H9 (cell line): ENCODE results near the gene CXCL3. TPM values are rescaled to one million over a fixed set of nuclear protein-coding genes. Genes with fewer than 3 reads are reported as not detected.

Experiments used
- DNase-seq: peaks from one replicate; pipeline ENCODE4 v3.0.0-alpha.2; 2017
- H2AFZ ChIP-seq: one replicate; pipeline ENCODE4 v1.6.1; 2013; ENCODE audit warnings: mild to moderate bottlenecking, low read length, control low read depth, moderate library complexity
- H2AK5ac ChIP-seq: 2 replicates; pipeline ENCODE4 v1.6.1; 2013; ENCODE audit warnings: low read length, control low read depth, mixed read lengths; ENCODE audit not compliant: insufficient read length
- H2BK120ac ChIP-seq: one replicate; pipeline ENCODE4 v1.6.1; 2013; ENCODE audit warnings: low read depth, mild to moderate bottlenecking, low read length, control low read depth, inconsistent platforms; ENCODE audit not compliant: poor library complexity, severe bottlenecking
- H2BK12ac ChIP-seq: 2 replicates; pipeline ENCODE4 v1.6.1; 2013; ENCODE audit warnings: low read length, control low read depth, mixed read lengths, low read depth; ENCODE audit not compliant: insufficient read length
- H2BK15ac ChIP-seq: 2 replicates; pipeline ENCODE4 v1.6.1; 2013; ENCODE audit warnings: low read depth, low read length, control low read depth
- H2BK20ac ChIP-seq: one replicate; pipeline ENCODE4 v1.6.1; 2013; ENCODE audit warnings: low read depth, mild to moderate bottlenecking, low read length, control low read depth, inconsistent platforms; ENCODE audit not compliant: poor library complexity, severe bottlenecking
- H2BK5ac ChIP-seq: 2 replicates; pipeline ENCODE4 v1.6.1; 2013; ENCODE audit warnings: low read length, control low read depth, mixed read lengths; ENCODE audit not compliant: insufficient read length
- H3K14ac ChIP-seq: 2 replicates; pipeline ENCODE4 v1.6.1; 2013; ENCODE audit warnings: low read length, control low read depth; ENCODE audit not compliant: insufficient read depth
- H3K18ac ChIP-seq: 2 replicates; pipeline ENCODE4 v1.6.1; 2013; ENCODE audit warnings: low read depth, mild to moderate bottlenecking, mixed read lengths, low read length, control low read depth; ENCODE audit not compliant: insufficient read length
- H3K23ac ChIP-seq: 2 replicates; pipeline ENCODE4 v1.6.1; 2013; ENCODE audit warnings: low read length, control low read depth, mixed read lengths, low read depth; ENCODE audit not compliant: insufficient read length
- H3K23me2 ChIP-seq: 2 replicates; pipeline ENCODE4 v1.6.1; 2013; ENCODE audit warnings: low read depth, mild to moderate bottlenecking, mixed read lengths, low read length, control low read depth; ENCODE audit not compliant: insufficient read length, poor library complexity, severe bottlenecking
- H3K27ac ChIP-seq: 2 replicates; pipeline ENCODE4 v1.5.1; 2013; ENCODE audit warnings: low read length, control low read depth, mixed read lengths, low read depth; ENCODE audit not compliant: insufficient read length
- H3K27me3 ChIP-seq: 2 replicates; pipeline ENCODE4 v1.6.1; 2013; ENCODE audit warnings: low read length, control low read depth, inconsistent platforms; ENCODE audit not compliant: insufficient read depth
- H3K4ac ChIP-seq: 2 replicates; pipeline ENCODE4 v1.6.1; 2013; ENCODE audit warnings: low read depth, mild to moderate bottlenecking, control low read depth, inconsistent platforms, low read length, moderate library complexity
- H3K4me1 ChIP-seq: 2 replicates; pipeline ENCODE4 v1.6.1; 2013; ENCODE audit warnings: low read length, control low read depth, inconsistent platforms; ENCODE audit not compliant: insufficient read depth
- H3K4me2 ChIP-seq: 2 replicates; pipeline ENCODE4 v1.6.1; 2013; ENCODE audit warnings: low read length, control low read depth, mixed read lengths; ENCODE audit not compliant: insufficient read length, insufficient read depth
- H3K56ac ChIP-seq: 2 replicates; pipeline ENCODE4 v1.6.1; 2013; ENCODE audit warnings: low read depth, mild to moderate bottlenecking, mixed read lengths, low read length, control low read depth; ENCODE audit not compliant: insufficient read length
- H3K79me1 ChIP-seq: 2 replicates; pipeline ENCODE4 v1.6.1; 2013; ENCODE audit warnings: low read depth, mild to moderate bottlenecking, moderate library complexity, low read length, control low read depth, inconsistent platforms; ENCODE audit not compliant: insufficient read depth, poor library complexity, severe bottlenecking
- H3K79me2 ChIP-seq: 2 replicates; pipeline ENCODE4 v1.6.1; 2013; ENCODE audit warnings: low read length, control low read depth, inconsistent platforms; ENCODE audit not compliant: insufficient read depth
- H3K9ac ChIP-seq: 2 replicates; pipeline ENCODE4 v1.6.1; 2013; ENCODE audit warnings: low read length, control low read depth, mixed read lengths; ENCODE audit not compliant: insufficient read length; ENCODE audit errors: extremely low read depth
- H3K9me3 ChIP-seq: one replicate; pipeline ENCODE4 v1.6.1; 2013; ENCODE audit warnings: low read depth, low read length, inconsistent platforms; ENCODE audit not compliant: control insufficient read depth
- H3T11ph ChIP-seq: one replicate; pipeline ENCODE4 v1.6.1; 2013; ENCODE audit warnings: mild to moderate bottlenecking, low read length, control low read depth, inconsistent platforms
- H4K20me1 ChIP-seq: one replicate; pipeline ENCODE4 v1.6.1; 2013; ENCODE audit not compliant: control insufficient read depth, insufficient read length, insufficient read depth
- H4K5ac ChIP-seq: 2 replicates; pipeline ENCODE4 v1.6.1; 2013; ENCODE audit warnings: low read depth, mild to moderate bottlenecking, mixed read lengths, low read length, control low read depth; ENCODE audit not compliant: insufficient read length
- H4K8ac ChIP-seq: replicated peaks from 2 replicates; pipeline ENCODE4 v1.6.1; 2013; ENCODE audit warnings: low read length, control low read depth, mixed read lengths, low read depth; ENCODE audit not compliant: insufficient read length
- H4K91ac ChIP-seq: 2 replicates; pipeline ENCODE4 v1.6.1; 2013; ENCODE audit warnings: low read depth, mild to moderate bottlenecking, moderate library complexity, mixed read lengths, low read length, control low read depth; ENCODE audit not compliant: insufficient read length
- H3K27ac Mint-ChIP-seq, 3 experiments: 2 replicates in 2 of 3; 3 replicates in 1 of 3; pipeline ENCODE4 v1.8.0; 2020 to 2021; ENCODE audit warnings: mixed read lengths in 3 of 3, mild to moderate bottlenecking in 1 of 3, moderate library complexity in 1 of 3
- H3K27me3 Mint-ChIP-seq: 2 replicates; pipeline ENCODE4 v1.8.0; 2021; ENCODE audit warnings: low read depth, mild to moderate bottlenecking, moderate library complexity, mixed read lengths
- H3K36me3 Mint-ChIP-seq, 3 experiments: 2 replicates in 2 of 3; 3 replicates in 1 of 3; pipeline ENCODE4 v1.8.0; 2020 to 2021; ENCODE audit warnings: low read depth in 3 of 3, mixed read lengths in 3 of 3; ENCODE audit not compliant: insufficient read depth in 1 of 3
- H3K4me1 Mint-ChIP-seq, 2 experiments: 2 replicates each; pipeline ENCODE4 v1.8.0; 2020; ENCODE audit warnings: mixed read lengths in 2 of 2
- H3K4me3 Mint-ChIP-seq, 2 experiments: 2 replicates in 1 of 2; 3 replicates in 1 of 2; pipeline ENCODE4 v1.8.0; 2020 to 2021; ENCODE audit warnings: mild to moderate bottlenecking in 2 of 2, mixed read lengths in 2 of 2, moderate library complexity in 1 of 2
- H3K9me3 Mint-ChIP-seq, 2 experiments: 2 replicates in 1 of 2; 3 replicates in 1 of 2; pipeline ENCODE4 v1.8.0; 2020; ENCODE audit warnings: mild to moderate bottlenecking in 2 of 2, mixed read lengths in 2 of 2, moderate library complexity in 1 of 2
- CTCF ChIP-seq: fragments of 200-600 bp; sonication (generic); conservative IDR thresholded peaks from 3 replicates; pipeline ENCODE4 v1.8.0; 2021; ENCODE audit warnings: antibody characterized with exemption, mild to moderate bottlenecking
- WGBS: extraction: QIAGEN DNeasy Blood & Tissue Kit; methylation state at CpG from one replicate; pipeline ENCODE4 v1.1.7; 2013; ENCODE audit warnings: missing lambda C conversion rate, low lambda C conversion rate, mixed read lengths; ENCODE audit not compliant: insufficient read length; ENCODE audit errors: extremely low coverage; 5-methylcytosine and 5-hydroxymethylcytosine counted together
- total RNA-seq: library from RNA; stranded (reverse); gene quantifications from 2 replicates; pipeline ENCODE4 v1.2.1, GENCODE V29; 2021

The CXCL3 gene
- total RNA-seq, 1 experiment from 2014 or later: 3.7 TPM

DNA sequence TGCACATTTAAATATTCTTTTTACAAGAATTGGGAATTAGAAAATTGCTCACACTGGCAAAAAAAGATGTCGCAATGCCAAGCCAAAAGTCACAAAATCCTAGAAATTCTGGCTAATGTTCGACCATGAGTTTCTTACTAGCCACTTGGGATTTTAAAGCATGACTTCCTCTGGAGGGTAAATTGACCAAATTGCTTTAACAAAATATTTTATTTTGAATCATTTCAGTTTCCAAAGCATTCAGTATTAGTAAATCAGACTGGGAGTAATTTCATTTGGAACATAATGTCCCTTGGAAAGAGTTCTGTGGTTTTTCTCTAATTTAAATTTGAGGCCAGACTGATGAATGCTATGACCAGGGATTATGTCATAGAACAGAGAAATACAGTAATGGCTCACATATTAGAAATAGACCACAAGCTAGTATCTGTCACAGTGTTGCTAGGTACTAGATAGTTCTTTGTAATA, 32.4 kb downstream of the CXCL3 start:
- H4K8ac ChIP-seq: no peak overlapping the region
- no peak overlapping the region for H2AFZ ChIP-seq
- Mint-ChIP-seq H3K4me1 (peaks cover 7 to 13% of the 10 kb centered on the region in 2 experiments), H3K4me3 (no peak overlapping the region), H3K27me3 (no peaks in the 10 kb centered on the region), H3K9me3 (peaks cover 0 to 6% of the 10 kb centered on the region in 2 experiments; a peak in 1 of 5 replicates), H3K27ac (no peak overlapping the region; a peak in 1 of 7 replicates), H3K36me3 (peaks cover 5 to 29% (median 11%) of the 10 kb centered on the region in 3 experiments; a peak in 6 of 7 replicates)
- H2AK5ac ChIP-seq: no peak overlapping the region
- H3K23me2 ChIP-seq: no peaks in the 10 kb centered on the region
- no peak overlapping the region for H3T11ph ChIP-seq
- no peak overlapping the region for H2BK20ac ChIP-seq
- no peak overlapping the region for H3K18ac ChIP-seq
- H3K27ac ChIP-seq: no peak overlapping the region
- no peak for TF ChIP-seq CTCF
- H3K9ac ChIP-seq: no peak overlapping the region
- H3K56ac ChIP-seq: no peak overlapping the region
- H2BK12ac ChIP-seq: no peak overlapping the region
- H4K20me1 ChIP-seq: no peaks in the 10 kb centered on the region
- H3K4ac ChIP-seq: no peak overlapping the region
- no peak for DNase-seq
- H4K5ac ChIP-seq: no peak overlapping the region
- H3K4me2 ChIP-seq: no peak overlapping the region
- H3K9me3 ChIP-seq: no peaks in the 10 kb centered on the region
- no peaks in the 10 kb centered on the region for H3K79me2 ChIP-seq
- H3K4me1 ChIP-seq: no peaks in the 10 kb centered on the region; the same call in 1 of the 2 replicates
- no peak overlapping the region for H2BK15ac ChIP-seq
- no peak overlapping the region for H2BK5ac ChIP-seq
- no peak overlapping the region for H2BK120ac ChIP-seq
- H3K27me3 ChIP-seq: no peaks in the 10 kb centered on the region
- H3K79me1 ChIP-seq: no peaks in the 10 kb centered on the region
- no peak overlapping the region for H3K14ac ChIP-seq
- no CpG with 5 or more reads among the region's 2 CpGs for whole genome bisulfite sequencing
- H4K91ac ChIP-seq: no peak overlapping the region
- H3K23ac ChIP-seq: no peak overlapping the region
